PC-9 (cell line): ENCODE data around the gene ALPK1.

ENCODE experiments used
- EZH2 ChIP-seq: fragments of 200-600 bp; sonication (generic); IDR thresholded peaks from 2 replicates; pipeline ENCODE4 v1.8.0; 2017; ENCODE audit warnings: antibody characterized with exemption, low read depth
- TF ChIP-seq, protein P1 (sequence below): fragments of 200-600 bp; sonication (generic); conservative IDR thresholded peaks from 2 replicates; pipeline ENCODE4 v1.6.1; 2017; ENCODE audit warnings: mixed run types, antibody characterized with exemption, mild to moderate bottlenecking, moderate library complexity

- TF ChIP-seq, protein P1, sequence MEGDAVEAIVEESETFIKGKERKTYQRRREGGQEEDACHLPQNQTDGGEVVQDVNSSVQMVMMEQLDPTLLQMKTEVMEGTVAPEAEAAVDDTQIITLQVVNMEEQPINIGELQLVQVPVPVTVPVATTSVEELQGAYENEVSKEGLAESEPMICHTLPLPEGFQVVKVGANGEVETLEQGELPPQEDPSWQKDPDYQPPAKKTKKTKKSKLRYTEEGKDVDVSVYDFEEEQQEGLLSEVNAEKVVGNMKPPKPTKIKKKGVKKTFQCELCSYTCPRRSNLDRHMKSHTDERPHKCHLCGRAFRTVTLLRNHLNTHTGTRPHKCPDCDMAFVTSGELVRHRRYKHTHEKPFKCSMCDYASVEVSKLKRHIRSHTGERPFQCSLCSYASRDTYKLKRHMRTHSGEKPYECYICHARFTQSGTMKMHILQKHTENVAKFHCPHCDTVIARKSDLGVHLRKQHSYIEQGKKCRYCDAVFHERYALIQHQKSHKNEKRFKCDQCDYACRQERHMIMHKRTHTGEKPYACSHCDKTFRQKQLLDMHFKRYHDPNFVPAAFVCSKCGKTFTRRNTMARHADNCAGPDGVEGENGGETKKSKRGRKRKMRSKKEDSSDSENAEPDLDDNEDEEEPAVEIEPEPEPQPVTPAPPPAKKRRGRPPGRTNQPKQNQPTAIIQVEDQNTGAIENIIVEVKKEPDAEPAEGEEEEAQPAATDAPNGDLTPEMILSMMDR: no peak
- TF ChIP-seq EZH2: no peak
Measured at GRCh38 chr4:112473985-112474384, 176.8 kb downstream of the ALPK1 start.
